GM10248 (cell line): Measurements from ENCODE around the gene DNMBP.
"Not testable (repeated sequence)": the region's sequence is repeated elsewhere in the genome, so short reads cannot be mapped to it uniquely, and the experiment has no call there.

Source experiments
- CTCF ChIA-PET: fragments of 300-600 bp; sonication (Branson Sonifier 250); formaldehyde crosslinking; extraction: SDS; loops from one replicate; lab custom pipeline; 2021; ENCODE audit warnings: antibody characterized with exemption; lab: Yijun Ruan, JAX
- POLR2A ChIA-PET: fragments of 350-650 bp; sonication (Branson Sonifier 250); formaldehyde crosslinking; extraction: SDS; loops from one replicate; lab custom pipeline; 2020; ENCODE audit warnings: antibody characterized with exemption; lab: Yijun Ruan, JAX
- DNase-seq: peaks from one replicate; pipeline ENCODE4 v3.0.0; 2012; ENCODE audit errors: extremely low spot score
- CTCF ChIP-seq: IDR thresholded peaks from 2 replicates; pipeline ENCODE4 v1.5.1; 2012; ENCODE audit warnings: mild to moderate bottlenecking, low read depth; ENCODE audit errors: extremely low read depth, missing control alignments, control extremely low read depth

Gene DNMBP

GRCh38 chr10:100020886-100021253, 11.1 kb upstream of the DNMBP start:
- ChIA-PET CTCF (interaction anchor here (0.6 to 4.7 kb wide), 10 partner anchors 9 to 290 kb away, joined by 3 to 51 read pairs (median 4); partner anchors contain the start of gene DNMBP), POLR2A (interaction anchor here (0.6 to 0.7 kb wide), 2 partner anchors 8 to 1620 kb away, joined by 3 read pairs; no protein-coding TSS in a partner anchor)
- DNase-seq: no peak

GRCh38 chr10:100020142-100020885, 10.6 kb upstream of the DNMBP start:
- POLR2A ChIA-PET: no interaction called here

More at GRCh38 chr10:100020886-100021253, 11.1 kb upstream of the DNMBP start:
- TF ChIP-seq CTCF: no peak

GRCh38 chr10:100019787-100020141, 10.0 kb upstream of the DNMBP start:
- CTCF ChIA-PET: interaction anchor here (1.8 to 15.7 kb wide), 2 partner anchors 11 to 28 kb away, joined by 19 to 137 read pairs; partner anchors contain the start of gene DNMBP
- POLR2A ChIA-PET: no interaction called here
- TF ChIP-seq CTCF: no peak
- DNase-seq: no peak

More at GRCh38 chr10:100020142-100020885, 10.6 kb upstream of the DNMBP start:
- CTCF ChIA-PET: interaction anchor here (0.6 to 4.7 kb wide), 8 partner anchors 9 to 174 kb away, joined by 3 to 51 read pairs (median 4); partner anchors contain the start of gene DNMBP
- TF ChIP-seq CTCF: peak; percentile 30
- peak; percentile 71 for DNase-seq

DNA sequence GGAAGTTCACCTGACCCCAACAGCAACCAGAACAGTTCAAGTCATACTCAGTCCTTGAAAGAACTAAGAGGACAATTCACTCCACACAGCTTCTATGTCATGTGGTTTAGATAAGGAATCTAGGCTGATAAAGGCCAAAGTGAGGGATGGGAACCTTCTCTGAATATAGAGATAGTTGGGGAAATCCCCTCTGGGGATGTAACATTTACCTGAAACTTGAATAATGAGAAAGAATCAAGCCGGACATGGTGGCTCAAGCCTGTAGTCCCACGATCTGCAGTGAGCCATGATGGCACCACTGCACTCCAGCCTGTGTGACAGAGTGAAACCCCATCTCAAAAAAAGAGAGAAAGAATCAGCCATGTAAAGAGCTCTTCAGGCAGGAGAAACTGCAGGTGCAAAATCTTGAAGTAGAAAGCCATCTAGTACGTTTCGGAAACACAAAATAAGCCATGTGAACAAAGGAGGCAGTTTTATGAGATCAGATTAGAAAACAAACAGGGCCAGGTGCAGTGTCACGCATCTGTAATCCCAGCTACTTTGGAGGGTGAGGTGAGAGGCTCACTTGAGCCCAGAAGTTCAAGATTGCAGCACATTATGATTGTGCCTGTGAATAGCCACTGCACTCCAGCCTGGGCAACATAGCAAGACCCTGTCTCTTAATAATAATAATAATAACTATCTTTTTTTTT, 4.5 kb upstream of the DNMBP start:
- ChIA-PET CTCF (interaction anchor here (0.7 to 15.7 kb wide), 7 partner anchors 8 to 168 kb away, joined by 3 to 162 read pairs (median 51); no protein-coding TSS in a partner anchor), POLR2A (interaction anchor here (0.6 to 0.7 kb wide), 3 partner anchors 21 to 1534 kb away, joined by 3 to 4 read pairs (median 3); no protein-coding TSS in a partner anchor)
- TF ChIP-seq CTCF: no peak
- DNase-seq: peak; percentile 67

DNA sequence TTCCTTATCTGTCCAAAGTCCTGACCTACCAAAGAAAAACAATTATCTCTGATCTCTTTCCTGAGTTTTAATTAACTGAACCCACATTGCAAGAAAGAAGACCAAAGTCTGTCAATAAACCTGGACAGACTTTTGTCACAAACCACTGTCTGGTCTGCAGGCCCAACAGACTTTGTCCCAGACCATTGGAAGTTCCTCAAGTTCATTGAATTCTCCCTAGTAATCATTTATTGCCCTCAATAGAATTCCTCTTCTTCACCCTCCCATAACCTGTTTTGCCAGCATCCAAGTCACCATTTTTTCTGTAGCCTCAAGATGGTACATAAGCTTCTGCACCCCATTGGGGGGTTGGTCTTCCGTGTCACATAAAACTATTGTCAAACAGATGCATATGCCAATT, 3.9 kb upstream of the DNMBP start:
- ChIA-PET CTCF (interaction anchor here (1.0 to 15.7 kb wide), 7 partner anchors 9 to 505 kb away, joined by 3 to 162 read pairs (median 51); no protein-coding TSS in a partner anchor), POLR2A (interaction anchor here (0.6 to 0.7 kb wide), 3 partner anchors 21 to 1533 kb away, joined by 3 to 4 read pairs (median 3); no protein-coding TSS in a partner anchor)
- TF ChIP-seq CTCF: no peak
- no peak for DNase-seq

GRCh38 chr10:100011906-100012305, 2.2 kb upstream of the DNMBP start:
- DNase-seq, POLR2A ChIA-PET: not testable (repeated sequence)
- CTCF ChIA-PET: interaction anchor here (1.2 to 15.7 kb wide), 6 partner anchors 11 to 166 kb away, joined by 4 to 162 read pairs (median 94); no protein-coding TSS in a partner anchor
